B cell (primary cell): ENCODE measurements around the gene GEMIN4.

Source experiments
- EZH2 ChIP-seq: IDR thresholded peaks from 2 replicates; pipeline ENCODE4 v1.6.1; 2012; ENCODE audit warnings: borderline replicate concordance, low read depth, mild to moderate bottlenecking, moderate library complexity, low read length; ENCODE audit not compliant: insufficient read depth, poor library complexity, severe bottlenecking
- TF ChIP-seq, protein P1 (sequence below): fragments of 200-600 bp; IDR thresholded peaks from one replicate; pipeline ENCODE4 v1.8.0; 2022; ENCODE audit warnings: antibody characterized with exemption, mild to moderate bottlenecking

GRCh38 chr17:778096-778495 is 26.0 kb upstream of the GEMIN4 start:
- no peak for TF ChIP-seq EZH2
- TF ChIP-seq, protein P1, sequence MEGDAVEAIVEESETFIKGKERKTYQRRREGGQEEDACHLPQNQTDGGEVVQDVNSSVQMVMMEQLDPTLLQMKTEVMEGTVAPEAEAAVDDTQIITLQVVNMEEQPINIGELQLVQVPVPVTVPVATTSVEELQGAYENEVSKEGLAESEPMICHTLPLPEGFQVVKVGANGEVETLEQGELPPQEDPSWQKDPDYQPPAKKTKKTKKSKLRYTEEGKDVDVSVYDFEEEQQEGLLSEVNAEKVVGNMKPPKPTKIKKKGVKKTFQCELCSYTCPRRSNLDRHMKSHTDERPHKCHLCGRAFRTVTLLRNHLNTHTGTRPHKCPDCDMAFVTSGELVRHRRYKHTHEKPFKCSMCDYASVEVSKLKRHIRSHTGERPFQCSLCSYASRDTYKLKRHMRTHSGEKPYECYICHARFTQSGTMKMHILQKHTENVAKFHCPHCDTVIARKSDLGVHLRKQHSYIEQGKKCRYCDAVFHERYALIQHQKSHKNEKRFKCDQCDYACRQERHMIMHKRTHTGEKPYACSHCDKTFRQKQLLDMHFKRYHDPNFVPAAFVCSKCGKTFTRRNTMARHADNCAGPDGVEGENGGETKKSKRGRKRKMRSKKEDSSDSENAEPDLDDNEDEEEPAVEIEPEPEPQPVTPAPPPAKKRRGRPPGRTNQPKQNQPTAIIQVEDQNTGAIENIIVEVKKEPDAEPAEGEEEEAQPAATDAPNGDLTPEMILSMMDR, result no peak
